Mucosa of rectum (tissue), 2 donors: ENCODE measurements around the gene ERO1B.

Experiments
- H3K27ac ChIP-seq, 2 donors: one replicate each; pipeline ENCODE4 v1.7.0; 2013; ENCODE audit warnings: inconsistent platforms in 2 of 2, low read depth in 2 of 2, low read length in 2 of 2
- H3K27me3 ChIP-seq, 2 donors: one replicate each; pipeline ENCODE4 v1.7.0; 2013; ENCODE audit warnings: low read length in 2 of 2; ENCODE audit not compliant: control insufficient read depth in 2 of 2, insufficient read depth in 2 of 2
- H3K36me3 ChIP-seq, 2 donors: one replicate each; pipeline ENCODE4 v1.7.0; 2013; ENCODE audit warnings: low read length in 2 of 2; ENCODE audit not compliant: control insufficient read depth in 2 of 2, insufficient read depth in 2 of 2
- H3K4me1 ChIP-seq, 2 donors: one replicate each; pipeline ENCODE4 v1.7.0; 2013; ENCODE audit warnings: low read length in 2 of 2, mild to moderate bottlenecking in 1 of 2; ENCODE audit not compliant: control insufficient read depth in 2 of 2, insufficient read depth in 2 of 2
- H3K4me3 ChIP-seq, 2 donors: one replicate each; pipeline ENCODE4 v1.7.0; 2013; ENCODE audit warnings: low read length in 2 of 2
- H3K9ac ChIP-seq, 2 donors: one replicate each; pipeline ENCODE4 v1.7.0; 2013; ENCODE audit warnings: low read length in 2 of 2, low read depth in 1 of 2, mild to moderate bottlenecking in 1 of 2
- H3K9me3 ChIP-seq, 2 donors: one replicate each; pipeline ENCODE4 v1.7.0; 2013; ENCODE audit warnings: low read length in 2 of 2; ENCODE audit not compliant: control insufficient read depth in 2 of 2
- donor health status: healthy.
- donor health status: Normal muscosa, but diverticular disease.

ERO1B gene

GRCh38 chr1:236258114-236258622 lies 23.6 kb downstream of the ERO1B start:
- no peaks in the 10 kb centered on the region for H3K4me1 ChIP-seq
- H3K36me3 ChIP-seq = no peaks in the 10 kb centered on the region
- H3K27me3 ChIP-seq = no peaks in the 10 kb centered on the region
- no peak overlapping the region for H3K9ac ChIP-seq
- H3K9me3 ChIP-seq = peaks cover 0 to 3% of the 10 kb centered on the region in 2 donors
- no peak overlapping the region for H3K4me3 ChIP-seq
- no peak overlapping the region for H3K27ac ChIP-seq

DNA sequence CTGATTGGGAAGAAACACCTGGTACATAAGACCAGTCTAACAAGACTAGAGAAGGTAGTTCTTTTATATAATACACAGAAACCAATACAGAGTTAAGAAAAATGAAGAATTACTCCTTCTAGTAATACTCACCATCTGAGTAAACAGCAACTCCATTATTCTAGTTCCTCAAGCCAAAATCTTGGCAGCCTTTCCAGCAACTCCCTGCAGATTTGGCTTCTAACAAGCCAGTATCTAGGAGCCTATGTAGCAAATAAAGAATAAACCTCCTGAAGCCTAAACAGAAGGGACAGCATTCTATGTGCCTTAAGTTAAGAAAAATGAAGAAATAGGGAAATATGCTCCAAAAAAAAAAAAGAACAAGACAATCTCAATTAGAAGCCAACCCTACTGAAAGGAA lies 24.5 kb downstream of the ERO1B start:
- no peaks in the 10 kb centered on the region for H3K36me3 ChIP-seq
- H3K9ac ChIP-seq = no peak overlapping the region
- H3K27ac ChIP-seq = no peak overlapping the region
- H3K27me3 ChIP-seq = no peaks in the 10 kb centered on the region
- H3K4me3 ChIP-seq = no peak overlapping the region
- H3K9me3 ChIP-seq = peaks cover 0 to 3% of the 10 kb centered on the region in 2 donors
- no peaks in the 10 kb centered on the region for H3K4me1 ChIP-seq

- Histone ChIP-seq H3K4me1 (no peaks in the 10 kb centered on the region), H3K27ac (no peak overlapping the region), H3K9me3 (no peaks in the 10 kb centered on the region), H3K4me3 (no peak overlapping the region), H3K36me3 (no peaks in the 10 kb centered on the region), H3K9ac (no peak overlapping the region), H3K27me3 (no peaks in the 10 kb centered on the region)
Observed at GRCh38 chr1:236253918-236254637, 27.7 kb downstream of the ERO1B start.

DNA sequence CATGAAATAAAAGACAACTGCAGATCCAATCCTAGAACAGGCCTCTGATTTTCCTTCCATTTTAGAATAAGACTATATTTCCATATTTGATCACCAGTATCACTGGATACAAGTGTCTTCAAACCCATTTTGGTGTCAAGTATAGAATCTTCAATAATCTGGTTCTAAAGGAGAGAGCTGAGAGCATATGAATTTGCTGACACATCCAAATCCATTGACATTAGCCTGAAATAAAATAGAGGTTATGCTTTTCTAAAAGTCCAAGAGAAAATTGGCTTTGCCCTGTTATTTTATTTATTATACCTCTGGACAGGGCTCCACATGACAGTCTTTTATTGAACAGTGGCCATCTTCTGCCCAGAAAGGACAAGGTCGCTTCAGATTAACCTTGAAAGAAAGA lies 28.6 kb downstream of the ERO1B start:
- no peak overlapping the region for H3K9ac ChIP-seq
- H3K27ac ChIP-seq = no peak overlapping the region
- no peaks in the 10 kb centered on the region for H3K27me3 ChIP-seq
- H3K9me3 ChIP-seq = no peaks in the 10 kb centered on the region
- H3K36me3 ChIP-seq = no peaks in the 10 kb centered on the region
- H3K4me3 ChIP-seq = no peak overlapping the region
- no peaks in the 10 kb centered on the region for H3K4me1 ChIP-seq

DNA sequence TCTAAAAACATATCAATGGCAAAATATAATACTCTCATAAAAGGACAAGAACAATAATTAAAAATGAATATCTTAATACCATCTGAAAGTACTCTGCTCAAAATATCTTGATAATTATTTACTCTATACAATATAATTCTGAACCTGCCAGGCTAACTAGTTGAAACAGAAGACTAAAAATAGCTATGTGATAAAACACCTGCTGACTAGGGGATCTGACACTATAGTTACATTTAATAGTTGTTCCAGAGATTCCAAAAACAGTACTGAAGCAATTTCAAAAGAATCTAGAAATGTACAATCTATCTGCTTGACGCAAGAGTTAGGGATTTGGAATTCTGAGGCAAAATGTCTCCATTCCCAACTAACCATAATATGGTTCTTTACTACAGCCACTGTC lies 30.2 kb downstream of the ERO1B start:
- no peaks in the 10 kb centered on the region for H3K36me3 ChIP-seq
- no peak overlapping the region for H3K9ac ChIP-seq
- no peaks in the 10 kb centered on the region for H3K9me3 ChIP-seq
- H3K4me3 ChIP-seq = no peak overlapping the region
- H3K27ac ChIP-seq = no peak overlapping the region
- H3K27me3 ChIP-seq = no peaks in the 10 kb centered on the region
- H3K4me1 ChIP-seq = no peaks in the 10 kb centered on the region

GRCh38 chr1:236247286-236247685 lies 34.5 kb downstream of the ERO1B start:
- no peaks in the 10 kb centered on the region for H3K4me1 ChIP-seq
- H3K27ac ChIP-seq = no peak overlapping the region
- H3K9ac ChIP-seq = no peak overlapping the region
- H3K9me3 ChIP-seq = no peaks in the 10 kb centered on the region
- H3K36me3 ChIP-seq = no peaks in the 10 kb centered on the region
- no peaks in the 10 kb centered on the region for H3K27me3 ChIP-seq
- H3K4me3 ChIP-seq = no peak overlapping the region

- Histone ChIP-seq H3K27me3 (no peaks in the 10 kb centered on the region), H3K9ac (no peak overlapping the region), H3K4me1 (no peaks in the 10 kb centered on the region), H3K27ac (no peak overlapping the region), H3K4me3 (no peak overlapping the region), H3K36me3 (no peaks in the 10 kb centered on the region), H3K9me3 (no peaks in the 10 kb centered on the region)
Observed at GRCh38 chr1:236242568-236242967, 39.2 kb downstream of the ERO1B start.

GRCh38 chr1:236240675-236241074 lies 41.1 kb downstream of the ERO1B start:
- H3K4me1 ChIP-seq = no peaks in the 10 kb centered on the region
- no peak overlapping the region for H3K27ac ChIP-seq
- no peak overlapping the region for H3K9ac ChIP-seq
- H3K27me3 ChIP-seq = no peaks in the 10 kb centered on the region
- no peaks in the 10 kb centered on the region for H3K9me3 ChIP-seq
- no peak overlapping the region for H3K4me3 ChIP-seq
- H3K36me3 ChIP-seq = no peaks in the 10 kb centered on the region

DNA sequence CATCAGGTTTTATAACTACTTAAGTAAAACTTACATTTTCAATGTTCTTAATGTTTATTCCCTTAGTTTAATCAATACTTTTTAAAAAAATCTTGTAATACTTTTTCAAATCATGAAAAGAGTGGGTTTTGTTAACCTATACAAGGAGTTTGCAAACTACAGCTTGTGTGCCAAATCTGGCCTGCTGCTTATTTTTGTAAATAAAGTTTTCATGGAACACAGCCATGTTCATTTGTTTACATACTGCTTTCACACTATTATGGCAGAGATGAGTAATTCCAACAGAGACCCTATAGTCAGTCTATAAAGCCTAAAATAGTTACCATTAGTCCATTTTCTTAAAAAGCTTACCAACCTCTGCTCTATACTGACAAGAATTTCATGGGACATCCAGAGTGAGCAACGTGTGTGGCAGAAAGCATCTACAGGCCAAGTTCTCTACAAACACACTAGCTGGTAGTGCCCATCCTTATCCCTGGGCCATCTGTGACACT lies 42.6 kb downstream of the ERO1B start:
- Histone ChIP-seq H3K4me3 (no peak overlapping the region), H3K36me3 (no peaks in the 10 kb centered on the region), H3K27ac (no peak overlapping the region)

DNA sequence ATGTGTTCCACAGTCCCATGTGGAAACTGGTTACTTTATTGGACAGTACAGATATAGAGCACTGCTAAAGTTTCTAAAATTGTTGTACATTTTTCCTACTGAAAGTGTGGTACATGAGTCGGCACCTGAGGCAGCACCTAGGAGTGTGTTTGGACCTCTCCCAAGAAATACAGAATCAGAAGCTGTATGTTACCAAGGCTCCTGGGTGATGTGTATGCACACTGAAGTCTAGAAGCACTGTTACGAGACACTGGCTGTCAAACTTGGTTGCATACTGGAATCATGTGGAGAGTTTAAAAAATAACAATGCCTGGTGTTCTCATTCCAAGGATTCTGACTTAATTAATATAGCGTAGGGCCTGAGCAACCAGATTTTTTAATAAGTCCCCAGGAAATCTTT lies 46.6 kb downstream of the ERO1B start:
- no peaks in the 10 kb centered on the region for H3K36me3 ChIP-seq
- H3K9ac ChIP-seq = no peak overlapping the region
- H3K4me1 ChIP-seq = no peaks in the 10 kb centered on the region
- H3K9me3 ChIP-seq = no peaks in the 10 kb centered on the region
- H3K27ac ChIP-seq = no peak overlapping the region
- no peak overlapping the region for H3K4me3 ChIP-seq
- H3K27me3 ChIP-seq = no peaks in the 10 kb centered on the region

More for the DNA sequence above, 42.6 kb downstream of the ERO1B start:
- Histone ChIP-seq H3K27me3 (no peaks in the 10 kb centered on the region), H3K9ac (no peak overlapping the region), H3K9me3 (no peaks in the 10 kb centered on the region), H3K4me1 (no peaks in the 10 kb centered on the region)
